Testis (tissue), 2 donors: ENCODE results near the gene DESI2.

Experiments
- CTCF ChIP-seq, 3 experiments: fragments of 450-650 bp in 2 of 3; fragments of 200-600 bp in 1 of 3; sonication (generic) in 1 of 3; IDR thresholded peaks; one replicate each; pipeline ENCODE4 v1.5.1; 2016 to 2019; ENCODE audit warnings: antibody characterized with exemption in 3 of 3, mild to moderate bottlenecking in 2 of 3, moderate library complexity in 1 of 3
- POLR2A ChIP-seq: fragments of 450-650 bp; IDR thresholded peaks from one replicate; pipeline ENCODE4 v1.6.1; 2017; ENCODE audit warnings: antibody characterized with exemption, mild to moderate bottlenecking, moderate library complexity

GRCh38 chr1:244615301-244615700, 37.6 kb upstream of the DESI2 start:
- TF ChIP-seq CTCF (IDR thresholded peaks at IDR 0.05) (no peak), POLR2A (no peak)
